Stimulated activated CD4-positive, alpha-beta T cell treated with anti-CD3 and anti-CD28 coated beads, TNF-alpha, amount 100 ng/mL, for 24 hours (primary cell): ENCODE measurements around the gene FCHSD2.
"Not testable (repeated sequence)": the region's sequence is repeated elsewhere in the genome, so short reads cannot be mapped to it uniquely, and the experiment has no call there.

Source experiments
- DNase-seq, 3 experiments: peaks; one replicate each; pipeline ENCODE4 v3.0.0-alpha.2; 2020; ENCODE audit warnings: low read depth in 3 of 3

FCHSD2 gene

GRCh38 chr11:72875736-72876135 is 266.4 kb downstream of the FCHSD2 start:
- DNase-seq: no peak

- no peak for DNase-seq
Measured at GRCh38 chr11:72872012-72872411, 270.1 kb downstream of the FCHSD2 start.

- DNase-seq: no peak
Measured at GRCh38 chr11:72871119-72871518, 271.0 kb downstream of the FCHSD2 start.

- DNase-seq: no peak
Measured at GRCh38 chr11:72869831-72870230, 272.3 kb downstream of the FCHSD2 start.

GRCh38 chr11:72867970-72868369 is 274.1 kb downstream of the FCHSD2 start:
- no peak for DNase-seq

- DNase-seq: no peak
Measured at GRCh38 chr11:72864702-72865655, 277.1 kb downstream of the FCHSD2 start.

- no peak for DNase-seq
Measured at GRCh38 chr11:72863916-72864315, 278.2 kb downstream of the FCHSD2 start.

- no peak for DNase-seq
Measured at GRCh38 chr11:72863091-72863490, 279.0 kb downstream of the FCHSD2 start.

- DNase-seq: no peak
Measured at GRCh38 chr11:72860592-72860991, 281.5 kb downstream of the FCHSD2 start.

GRCh38 chr11:72860010-72860409 is 282.1 kb downstream of the FCHSD2 start:
- no peak for DNase-seq

- no peak for DNase-seq
Measured at GRCh38 chr11:72859126-72859525, 283.0 kb downstream of the FCHSD2 start.

GRCh38 chr11:72858267-72858666 is 283.9 kb downstream of the FCHSD2 start:
- not testable (repeated sequence) for DNase-seq

GRCh38 chr11:72856551-72857345 is 285.4 kb downstream of the FCHSD2 start:
- DNase-seq: no peak

GRCh38 chr11:72856065-72856464 is 286.1 kb downstream of the FCHSD2 start:
- no peak for DNase-seq

- DNase-seq: no peak
Measured at GRCh38 chr11:72851726-72852125, 290.4 kb downstream of the FCHSD2 start.

GRCh38 chr11:72850832-72851231 is 291.3 kb downstream of the FCHSD2 start:
- DNase-seq: no peak

GRCh38 chr11:72848846-72849466 is 293.2 kb downstream of the FCHSD2 start:
- peak in 1 of 3 experiments; percentile 21 for DNase-seq

GRCh38 chr11:72844356-72844755 is 297.8 kb downstream of the FCHSD2 start:
- DNase-seq: no peak

GRCh38 chr11:72842653-72843330 is 299.3 kb downstream of the FCHSD2 start:
- no peak for DNase-seq

GRCh38 chr11:72842126-72842525 is 300.0 kb downstream of the FCHSD2 start:
- no peak for DNase-seq

- no peak for DNase-seq
Measured at GRCh38 chr11:72841397-72841796, 300.7 kb downstream of the FCHSD2 start.

GRCh38 chr11:72840780-72841179 is 301.3 kb downstream of the FCHSD2 start:
- no peak for DNase-seq
